Right lobe of liver (tissue), 4 donors: ENCODE measurements around the gene KNL1.

Source experiments
- POLR2A ChIP-seq: fragments of 450-650 bp; IDR thresholded peaks from one replicate; pipeline ENCODE4 v1.6.1; 2017; ENCODE audit warnings: antibody characterized with exemption, mild to moderate bottlenecking
- TF ChIP-seq, protein P1 (sequence below), 4 donors: fragments of 200-600 bp in 3 of 4; fragments of 450-650 bp in 1 of 4; IDR thresholded peaks; one replicate each; pipeline versions ENCODE4 v1.5.1 to v1.8.0; 2016 to 2022; ENCODE audit warnings: antibody characterized with exemption in 4 of 4, mild to moderate bottlenecking in 2 of 4
- donor health status: DM: no; HTN: no; CAD: no.
- donor health status: DM: no; HTN: no; CAD: no.
- donor health status: DM: no; HTN: yes; CAD: no.

DNA sequence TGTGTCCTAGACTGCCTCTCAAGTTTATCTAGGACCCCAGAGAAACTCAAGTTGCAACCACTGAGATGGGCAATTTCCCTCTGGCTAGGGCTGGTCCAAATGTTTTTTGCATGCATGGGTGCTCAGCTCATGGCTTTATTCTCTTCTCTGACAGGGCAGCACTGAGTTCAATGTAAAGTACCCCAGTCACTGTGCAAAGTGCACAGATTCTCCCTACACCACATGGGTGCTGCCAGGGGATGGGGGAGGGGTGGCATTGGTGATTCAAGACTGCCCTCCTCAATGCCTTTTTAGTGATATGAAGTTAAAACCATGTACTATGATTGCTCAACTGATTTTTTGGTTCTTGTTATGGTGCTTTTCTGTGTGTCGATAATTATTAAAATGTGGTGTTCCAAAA, 86.1 kb downstream of the KNL1 start:
- TF ChIP-seq, protein P1, sequence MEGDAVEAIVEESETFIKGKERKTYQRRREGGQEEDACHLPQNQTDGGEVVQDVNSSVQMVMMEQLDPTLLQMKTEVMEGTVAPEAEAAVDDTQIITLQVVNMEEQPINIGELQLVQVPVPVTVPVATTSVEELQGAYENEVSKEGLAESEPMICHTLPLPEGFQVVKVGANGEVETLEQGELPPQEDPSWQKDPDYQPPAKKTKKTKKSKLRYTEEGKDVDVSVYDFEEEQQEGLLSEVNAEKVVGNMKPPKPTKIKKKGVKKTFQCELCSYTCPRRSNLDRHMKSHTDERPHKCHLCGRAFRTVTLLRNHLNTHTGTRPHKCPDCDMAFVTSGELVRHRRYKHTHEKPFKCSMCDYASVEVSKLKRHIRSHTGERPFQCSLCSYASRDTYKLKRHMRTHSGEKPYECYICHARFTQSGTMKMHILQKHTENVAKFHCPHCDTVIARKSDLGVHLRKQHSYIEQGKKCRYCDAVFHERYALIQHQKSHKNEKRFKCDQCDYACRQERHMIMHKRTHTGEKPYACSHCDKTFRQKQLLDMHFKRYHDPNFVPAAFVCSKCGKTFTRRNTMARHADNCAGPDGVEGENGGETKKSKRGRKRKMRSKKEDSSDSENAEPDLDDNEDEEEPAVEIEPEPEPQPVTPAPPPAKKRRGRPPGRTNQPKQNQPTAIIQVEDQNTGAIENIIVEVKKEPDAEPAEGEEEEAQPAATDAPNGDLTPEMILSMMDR (IDR thresholded peaks at IDR 0.05), result no peak
- TF ChIP-seq POLR2A, result no peak
